Upper lobe of left lung (tissue), 4 donors: Measurements from ENCODE around the gene FEM1B.

ENCODE experiments used
- EP300 ChIP-seq, 4 donors: sonication (generic); formaldehyde crosslinking; IDR thresholded peaks; one replicate each; pipeline ENCODE4 v1.5.1; 2017; ENCODE audit warnings: antibody characterized with exemption in 4 of 4, control low read depth in 2 of 4
- POLR2A ChIP-seq, 4 donors: fragments of 450-650 bp; IDR thresholded peaks; one replicate each; pipeline ENCODE4 v1.5.1; 2016 to 2017; ENCODE audit warnings: antibody characterized with exemption in 4 of 4, mild to moderate bottlenecking in 2 of 4
- POLR2AphosphoS5 ChIP-seq, 2 donors: sonication (generic); formaldehyde crosslinking; IDR thresholded peaks; one replicate each; pipeline ENCODE4 v1.5.1; 2017; ENCODE audit warnings: antibody characterized with exemption in 2 of 2
- TF ChIP-seq, protein P1 (sequence below), 6 experiments: fragments of 450-650 bp in 4 of 6; fragments of 200-600 bp in 2 of 6; sonication (generic) in 2 of 6; IDR thresholded peaks; one replicate each; pipeline ENCODE4 v1.5.1; 2016 to 2019; ENCODE audit warnings: antibody characterized with exemption in 6 of 6

DNA sequence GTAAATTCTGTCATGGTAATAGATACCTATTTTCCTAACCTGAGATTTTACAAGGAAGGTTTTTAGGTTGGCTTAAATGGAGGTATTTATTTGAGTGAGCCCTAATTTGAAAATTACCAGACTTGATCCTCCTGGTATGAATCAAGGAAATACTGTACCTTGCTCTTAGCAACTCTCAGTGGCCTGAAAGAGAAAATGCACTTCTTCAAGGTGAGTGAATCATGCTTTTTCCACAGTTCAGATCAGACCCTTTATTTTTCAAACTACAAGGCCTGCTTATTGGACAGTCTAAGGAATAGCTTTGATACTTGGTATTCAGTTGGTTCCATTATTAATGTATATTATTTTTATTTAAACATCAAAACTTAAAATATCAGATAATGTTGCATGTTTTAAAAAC, 15.4 kb downstream of the FEM1B start:
- TF ChIP-seq, protein P1, sequence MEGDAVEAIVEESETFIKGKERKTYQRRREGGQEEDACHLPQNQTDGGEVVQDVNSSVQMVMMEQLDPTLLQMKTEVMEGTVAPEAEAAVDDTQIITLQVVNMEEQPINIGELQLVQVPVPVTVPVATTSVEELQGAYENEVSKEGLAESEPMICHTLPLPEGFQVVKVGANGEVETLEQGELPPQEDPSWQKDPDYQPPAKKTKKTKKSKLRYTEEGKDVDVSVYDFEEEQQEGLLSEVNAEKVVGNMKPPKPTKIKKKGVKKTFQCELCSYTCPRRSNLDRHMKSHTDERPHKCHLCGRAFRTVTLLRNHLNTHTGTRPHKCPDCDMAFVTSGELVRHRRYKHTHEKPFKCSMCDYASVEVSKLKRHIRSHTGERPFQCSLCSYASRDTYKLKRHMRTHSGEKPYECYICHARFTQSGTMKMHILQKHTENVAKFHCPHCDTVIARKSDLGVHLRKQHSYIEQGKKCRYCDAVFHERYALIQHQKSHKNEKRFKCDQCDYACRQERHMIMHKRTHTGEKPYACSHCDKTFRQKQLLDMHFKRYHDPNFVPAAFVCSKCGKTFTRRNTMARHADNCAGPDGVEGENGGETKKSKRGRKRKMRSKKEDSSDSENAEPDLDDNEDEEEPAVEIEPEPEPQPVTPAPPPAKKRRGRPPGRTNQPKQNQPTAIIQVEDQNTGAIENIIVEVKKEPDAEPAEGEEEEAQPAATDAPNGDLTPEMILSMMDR (IDR thresholded peaks at IDR 0.05), result no peak
- no peak for TF ChIP-seq POLR2A (IDR thresholded peaks at IDR 0.05)
- no peak for TF ChIP-seq POLR2AphosphoS5 (IDR thresholded peaks at IDR 0.05)
- TF ChIP-seq EP300 (IDR thresholded peaks at IDR 0.05), result no peak
